Gastrocnemius medialis (tissue), 4 donors: ENCODE data around the gene CSE1L.

ENCODE experiments used
- POLR2A ChIP-seq, 2 donors: fragments of 450-650 bp; IDR thresholded peaks; one replicate each; pipeline ENCODE4 v1.6.1; 2017; ENCODE audit warnings: antibody characterized with exemption in 2 of 2, mild to moderate bottlenecking in 2 of 2, moderate library complexity in 2 of 2
- TF ChIP-seq, protein P1 (sequence below), 5 experiments: fragments of 450-650 bp in 3 of 5; fragments of 200-600 bp in 2 of 5; sonication (generic) in 2 of 5; IDR thresholded peaks in 4 of 5; conservative IDR thresholded peaks in 1 of 5; 1 replicate in 4 of 5; 2 replicates in 1 of 5; pipeline ENCODE4 v1.5.1; 2016 to 2019; ENCODE audit warnings: antibody characterized with exemption in 5 of 5, mild to moderate bottlenecking in 3 of 5, moderate library complexity in 3 of 5

DNA sequence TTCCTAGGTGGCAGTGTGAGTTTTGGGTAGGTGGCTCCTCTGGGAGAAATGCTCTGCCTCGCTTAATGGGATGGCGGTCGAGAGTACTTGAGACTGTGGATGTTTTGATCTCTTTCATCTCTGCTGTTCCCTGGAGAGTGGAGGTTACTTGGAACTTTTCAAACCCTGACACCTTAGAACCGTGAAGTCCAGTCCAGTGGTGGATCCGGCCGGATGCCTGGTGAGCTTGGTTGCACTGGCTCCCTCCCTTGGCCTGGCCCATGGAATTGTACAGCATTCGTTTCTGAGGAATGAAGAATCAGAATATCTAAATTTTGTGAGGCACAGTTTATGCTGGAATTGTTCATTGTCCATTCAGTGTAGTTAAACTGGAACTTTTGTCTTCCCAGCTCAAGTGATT, 51.0 kb downstream of the CSE1L start:
- TF ChIP-seq, protein P1, sequence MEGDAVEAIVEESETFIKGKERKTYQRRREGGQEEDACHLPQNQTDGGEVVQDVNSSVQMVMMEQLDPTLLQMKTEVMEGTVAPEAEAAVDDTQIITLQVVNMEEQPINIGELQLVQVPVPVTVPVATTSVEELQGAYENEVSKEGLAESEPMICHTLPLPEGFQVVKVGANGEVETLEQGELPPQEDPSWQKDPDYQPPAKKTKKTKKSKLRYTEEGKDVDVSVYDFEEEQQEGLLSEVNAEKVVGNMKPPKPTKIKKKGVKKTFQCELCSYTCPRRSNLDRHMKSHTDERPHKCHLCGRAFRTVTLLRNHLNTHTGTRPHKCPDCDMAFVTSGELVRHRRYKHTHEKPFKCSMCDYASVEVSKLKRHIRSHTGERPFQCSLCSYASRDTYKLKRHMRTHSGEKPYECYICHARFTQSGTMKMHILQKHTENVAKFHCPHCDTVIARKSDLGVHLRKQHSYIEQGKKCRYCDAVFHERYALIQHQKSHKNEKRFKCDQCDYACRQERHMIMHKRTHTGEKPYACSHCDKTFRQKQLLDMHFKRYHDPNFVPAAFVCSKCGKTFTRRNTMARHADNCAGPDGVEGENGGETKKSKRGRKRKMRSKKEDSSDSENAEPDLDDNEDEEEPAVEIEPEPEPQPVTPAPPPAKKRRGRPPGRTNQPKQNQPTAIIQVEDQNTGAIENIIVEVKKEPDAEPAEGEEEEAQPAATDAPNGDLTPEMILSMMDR (IDR thresholded peaks at IDR 0.05 in 4 of 5, conservative IDR thresholded peaks at IDR 0.05 in 1 of 5), result no peak
- no peak for TF ChIP-seq POLR2A (IDR thresholded peaks at IDR 0.05)
